HepG2 (cell line): ENCODE data around the gene CARS2. TPM values are rescaled to one million over a fixed set of nuclear protein-coding genes. Genes with fewer than 3 reads are reported as not detected.

Source experiments
- BORCS8-MEF2B ChIP-seq: sonication (generic); formaldehyde crosslinking; IDR thresholded peaks from 2 replicates; pipeline ENCODE4 v1.8.0; 2022; ENCODE audit warnings: mild to moderate bottlenecking, missing genetic modification reagents
- FOXA1 ChIP-seq, 2 experiments: fragments of 450-650 bp in 1 of 2; sonication (generic) in 1 of 2; formaldehyde crosslinking in 1 of 2; IDR thresholded peaks; 2 replicates each; pipeline versions ENCODE4 v1.4.0 to v1.6.1; 2016 to 2020; ENCODE audit warnings: missing genetic modification reagents in 1 of 2
- FOXC1 ChIP-seq: sonication (generic); formaldehyde crosslinking; IDR thresholded peaks from 2 replicates; pipeline ENCODE4 v1.8.0; 2022; ENCODE audit warnings: mild to moderate bottlenecking, missing genetic modification reagents, borderline replicate concordance
- MXD4 ChIP-seq: IDR thresholded peaks from 2 replicates; pipeline ENCODE4 v1.6.1; 2016; ENCODE audit warnings: mild to moderate bottlenecking, missing biosample characterization, missing genetic modification reagents
- PCBP2 ChIP-seq: fragments of 200-400 bp; formaldehyde crosslinking; optimal IDR thresholded peaks from 2 replicates; pipeline ENCODE3; 2018; ENCODE audit warnings: low read length, low read depth; ENCODE audit not compliant: poor library complexity, severe bottlenecking
- polyA plus RNA-seq, 8 experiments: library from polyadenylated mRNA; depleted of rRNA in 3 of 8; stranded (reverse) in 7 of 8; unstranded in 1 of 8; fragments of >200 nt; fragmentation: Illumina TruSeq in 4 of 8; extraction: Trizol in 4 of 8; gene quantifications; 2 replicates each; pipeline versions ENCODE4 v1.2.1 to v1.2.3, GENCODE V29; 2011 to 2016; ENCODE audit warnings: low read depth in 4 of 8, missing spikeins in 1 of 8, mixed read lengths in 1 of 8; ENCODE audit not compliant: insufficient read depth in 1 of 8
- total RNA-seq, 5 experiments: library from RNA; depleted of rRNA; stranded (reverse); fragments of >200 nt; fragmentation: Illumina TruSeq; extraction: Trizol; gene quantifications; 2 replicates each; pipeline ENCODE4 v1.2.3, GENCODE V29; 2016; ENCODE audit warnings: low read depth in 1 of 5
- TF ChIP-seq, protein P1 (sequence below): sonication (generic); formaldehyde crosslinking; IDR thresholded peaks from 2 replicates; pipeline ENCODE4 v1.4.0; 2020; ENCODE audit warnings: missing genetic modification reagents
- TF ChIP-seq, protein P2 (sequence below): sonication (generic); formaldehyde crosslinking; conservative IDR thresholded peaks from 2 replicates; pipeline ENCODE4 v1.4.0; 2020; ENCODE audit warnings: mild to moderate bottlenecking, missing genetic modification reagents, moderate library complexity
- TF ChIP-seq, protein P3 (sequence below): sonication (generic); formaldehyde crosslinking; IDR thresholded peaks from 2 replicates; pipeline ENCODE4 v1.8.0; 2022; ENCODE audit warnings: mild to moderate bottlenecking, missing genetic modification reagents, moderate library complexity
- TF ChIP-seq, protein P4 (sequence below): sonication (generic); formaldehyde crosslinking; IDR thresholded peaks from 2 replicates; pipeline ENCODE4 v1.4.0; 2020; ENCODE audit warnings: mild to moderate bottlenecking, missing genetic modification reagents

Gene CARS2
- total and polyA plus RNA-seq, 2 of the 13 experiments (the other 11 are each of a cell fraction or from before 2014, with no cell fraction given): 41.1 to 59.3 TPM

DNA sequence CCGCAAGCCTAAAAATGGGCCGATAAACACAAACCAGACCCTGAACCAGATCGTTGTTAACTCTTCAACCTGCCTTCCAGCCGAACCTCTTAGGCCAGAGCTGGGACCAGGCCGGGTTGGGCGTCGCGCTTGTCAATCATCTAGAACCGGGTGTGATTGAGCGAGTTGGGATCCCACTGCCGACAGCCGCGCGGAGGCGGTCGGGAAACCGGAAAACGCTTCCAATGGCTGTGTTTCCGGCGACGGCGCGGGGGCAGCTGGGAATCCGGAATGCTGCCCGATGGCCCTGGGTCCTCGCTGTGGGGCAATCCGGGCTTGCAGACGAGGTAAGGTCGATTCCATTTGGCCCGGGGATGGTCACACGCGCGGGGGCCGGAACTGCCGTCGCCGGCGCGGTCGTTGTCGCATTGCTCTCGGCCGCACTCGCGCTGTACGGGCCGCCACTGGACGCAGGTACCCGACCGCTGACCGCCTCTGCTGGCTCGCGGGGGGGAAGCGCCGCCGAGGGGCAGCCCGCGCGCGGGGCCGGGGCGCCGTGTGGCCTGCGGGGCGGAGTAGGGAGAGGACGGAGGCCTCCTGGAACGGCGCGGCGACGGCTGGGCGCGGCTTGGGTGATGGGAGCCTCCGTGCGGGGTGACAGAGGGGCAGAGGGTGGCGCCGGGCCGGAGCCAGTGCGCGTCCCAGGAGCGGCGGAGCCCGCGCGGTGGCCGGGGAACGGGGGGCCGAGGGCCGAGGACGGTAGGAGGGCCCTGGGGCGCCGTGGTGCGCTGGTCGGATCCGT is 90.4 kb downstream of the CARS2 start, which contains the start of gene NAXD (continued):
- peak; percentile 84 for TF ChIP-seq FOXC1 (CRISPR knock-in tag)
- no peak; the same call in 1 of the 2 replicates for TF ChIP-seq MXD4
- TF ChIP-seq, protein P1, sequence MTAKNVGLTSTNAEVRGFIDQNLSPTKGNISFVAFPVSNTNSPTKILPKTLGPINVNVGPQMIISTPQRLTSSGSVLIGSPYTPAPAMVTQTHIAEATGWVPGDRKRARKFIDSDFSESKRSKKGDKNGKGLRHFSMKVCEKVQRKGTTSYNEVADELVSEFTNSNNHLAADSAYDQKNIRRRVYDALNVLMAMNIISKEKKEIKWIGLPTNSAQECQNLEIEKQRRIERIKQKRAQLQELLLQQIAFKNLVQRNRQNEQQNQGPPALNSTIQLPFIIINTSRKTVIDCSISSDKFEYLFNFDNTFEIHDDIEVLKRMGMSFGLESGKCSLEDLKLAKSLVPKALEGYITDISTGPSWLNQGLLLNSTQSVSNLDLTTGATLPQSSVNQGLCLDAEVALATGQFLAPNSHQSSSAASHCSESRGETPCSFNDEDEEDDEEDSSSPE (CRISPR knock-in tag): peak; percentile 68
- TF ChIP-seq BORCS8-MEF2B (CRISPR knock-in tag): peak; percentile 24; the same call in 1 of the 2 replicates
- TF ChIP-seq, protein P2, sequence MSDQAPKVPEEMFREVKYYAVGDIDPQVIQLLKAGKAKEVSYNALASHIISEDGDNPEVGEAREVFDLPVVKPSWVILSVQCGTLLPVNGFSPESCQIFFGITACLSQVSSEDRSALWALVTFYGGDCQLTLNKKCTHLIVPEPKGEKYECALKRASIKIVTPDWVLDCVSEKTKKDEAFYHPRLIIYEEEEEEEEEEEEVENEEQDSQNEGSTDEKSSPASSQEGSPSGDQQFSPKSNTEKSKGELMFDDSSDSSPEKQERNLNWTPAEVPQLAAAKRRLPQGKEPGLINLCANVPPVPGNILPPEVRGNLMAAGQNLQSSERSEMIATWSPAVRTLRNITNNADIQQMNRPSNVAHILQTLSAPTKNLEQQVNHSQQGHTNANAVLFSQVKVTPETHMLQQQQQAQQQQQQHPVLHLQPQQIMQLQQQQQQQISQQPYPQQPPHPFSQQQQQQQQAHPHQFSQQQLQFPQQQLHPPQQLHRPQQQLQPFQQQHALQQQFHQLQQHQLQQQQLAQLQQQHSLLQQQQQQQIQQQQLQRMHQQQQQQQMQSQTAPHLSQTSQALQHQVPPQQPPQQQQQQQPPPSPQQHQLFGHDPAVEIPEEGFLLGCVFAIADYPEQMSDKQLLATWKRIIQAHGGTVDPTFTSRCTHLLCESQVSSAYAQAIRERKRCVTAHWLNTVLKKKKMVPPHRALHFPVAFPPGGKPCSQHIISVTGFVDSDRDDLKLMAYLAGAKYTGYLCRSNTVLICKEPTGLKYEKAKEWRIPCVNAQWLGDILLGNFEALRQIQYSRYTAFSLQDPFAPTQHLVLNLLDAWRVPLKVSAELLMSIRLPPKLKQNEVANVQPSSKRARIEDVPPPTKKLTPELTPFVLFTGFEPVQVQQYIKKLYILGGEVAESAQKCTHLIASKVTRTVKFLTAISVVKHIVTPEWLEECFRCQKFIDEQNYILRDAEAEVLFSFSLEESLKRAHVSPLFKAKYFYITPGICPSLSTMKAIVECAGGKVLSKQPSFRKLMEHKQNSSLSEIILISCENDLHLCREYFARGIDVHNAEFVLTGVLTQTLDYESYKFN (CRISPR knock-in tag): no peak
- TF ChIP-seq, protein P3, sequence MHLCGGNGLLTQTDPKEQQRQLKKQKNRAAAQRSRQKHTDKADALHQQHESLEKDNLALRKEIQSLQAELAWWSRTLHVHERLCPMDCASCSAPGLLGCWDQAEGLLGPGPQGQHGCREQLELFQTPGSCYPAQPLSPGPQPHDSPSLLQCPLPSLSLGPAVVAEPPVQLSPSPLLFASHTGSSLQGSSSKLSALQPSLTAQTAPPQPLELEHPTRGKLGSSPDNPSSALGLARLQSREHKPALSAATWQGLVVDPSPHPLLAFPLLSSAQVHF (CRISPR knock-in tag): no peak
- TF ChIP-seq FOXA1 (IDR thresholded peaks at IDR 0.05): no peak
- TF ChIP-seq FOXA1 (CRISPR knock-in tag; IDR thresholded peaks at IDR 0.05): peak; percentile 7; the same call in 1 of the 2 replicates
- TF ChIP-seq, protein P4, sequence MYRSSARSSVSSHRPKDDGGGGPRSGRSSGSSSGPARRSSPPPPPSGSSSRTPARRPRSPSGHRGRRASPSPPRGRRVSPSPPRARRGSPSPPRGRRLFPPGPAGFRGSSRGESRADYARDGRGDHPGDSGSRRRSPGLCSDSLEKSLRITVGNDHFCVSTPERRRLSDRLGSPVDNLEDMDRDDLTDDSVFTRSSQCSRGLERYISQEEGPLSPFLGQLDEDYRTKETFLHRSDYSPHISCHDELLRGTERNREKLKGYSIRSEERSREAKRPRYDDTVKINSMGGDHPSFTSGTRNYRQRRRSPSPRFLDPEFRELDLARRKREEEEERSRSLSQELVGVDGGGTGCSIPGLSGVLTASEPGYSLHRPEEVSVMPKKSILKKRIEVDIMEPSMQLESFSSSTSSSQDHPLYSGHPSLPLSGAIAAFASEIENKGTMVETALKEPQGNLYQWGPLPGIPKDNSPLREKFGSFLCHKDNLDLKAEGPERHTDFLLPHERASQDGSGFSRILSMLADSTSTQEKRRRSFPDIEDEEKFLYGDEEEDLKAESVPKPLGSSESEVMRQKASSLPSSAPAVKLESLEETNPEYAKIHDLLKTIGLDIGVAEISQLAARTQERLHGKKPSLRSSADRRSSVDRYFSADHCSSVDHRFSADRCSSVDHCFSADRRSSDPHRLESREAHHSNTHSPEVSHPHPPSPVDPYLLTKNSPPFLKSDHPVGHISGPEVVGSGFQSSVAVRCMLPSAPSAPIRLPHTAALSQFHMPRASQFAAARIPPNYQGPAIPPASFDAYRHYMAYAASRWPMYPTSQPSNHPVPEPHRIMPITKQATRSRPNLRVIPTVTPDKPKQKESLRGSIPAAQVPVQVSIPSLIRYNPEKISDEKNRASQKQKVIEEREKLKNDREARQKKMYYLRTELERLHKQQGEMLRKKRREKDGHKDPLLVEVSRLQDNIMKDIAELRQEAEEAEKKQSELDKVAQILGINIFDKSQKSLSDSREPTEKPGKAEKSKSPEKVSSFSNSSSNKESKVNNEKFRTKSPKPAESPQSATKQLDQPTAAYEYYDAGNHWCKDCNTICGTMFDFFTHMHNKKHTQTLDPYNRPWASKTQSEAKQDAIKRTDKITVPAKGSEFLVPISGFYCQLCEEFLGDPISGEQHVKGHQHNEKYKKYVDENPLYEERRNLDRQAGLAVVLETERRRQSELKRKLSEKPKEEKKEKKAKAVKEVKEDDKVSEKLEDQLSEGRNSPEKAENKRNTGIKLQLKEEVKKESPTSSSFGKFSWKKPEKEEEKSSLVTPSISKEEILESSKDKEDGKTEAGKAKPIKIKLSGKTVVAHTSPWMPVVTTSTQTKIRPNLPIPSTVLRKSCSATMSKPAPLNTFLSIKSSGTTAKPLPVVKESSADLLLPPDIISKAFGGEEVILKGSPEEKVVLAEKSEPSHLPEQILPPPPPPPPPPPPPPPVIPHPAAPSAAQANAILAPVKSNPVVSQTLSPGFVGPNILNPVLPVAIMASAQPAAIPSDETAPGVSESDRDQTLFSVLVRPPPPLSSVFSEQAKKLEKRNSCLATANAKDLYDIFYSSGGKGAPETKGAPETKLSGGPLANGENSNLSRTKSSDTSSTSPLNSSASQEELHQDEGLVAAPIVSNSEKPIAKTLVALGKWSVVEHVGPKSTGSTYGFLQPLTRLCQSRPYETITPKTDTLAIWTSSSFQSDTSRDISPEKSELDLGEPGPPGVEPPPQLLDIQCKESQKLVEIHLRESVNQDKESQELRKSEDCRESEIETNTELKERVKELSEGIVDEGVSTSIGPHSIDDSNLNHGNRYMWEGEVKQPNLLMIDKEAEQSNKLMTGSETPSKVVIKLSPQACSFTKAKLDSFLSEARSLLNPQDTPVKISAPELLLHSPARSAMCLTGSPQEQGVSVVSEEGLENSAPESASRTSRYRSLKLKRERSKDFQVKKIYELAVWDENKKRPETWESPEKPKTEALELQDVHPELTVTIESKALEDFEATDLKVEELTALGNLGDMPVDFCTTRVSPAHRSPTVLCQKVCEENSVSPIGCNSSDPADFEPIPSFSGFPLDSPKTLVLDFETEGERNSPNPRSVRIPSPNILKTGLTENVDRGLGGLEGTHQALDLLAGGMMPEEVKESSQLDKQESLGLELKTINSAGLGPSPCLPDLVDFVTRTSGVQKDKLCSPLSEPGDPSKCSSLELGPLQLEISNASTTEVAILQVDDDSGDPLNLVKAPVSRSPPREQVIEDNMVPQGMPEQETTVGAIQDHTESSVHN (CRISPR knock-in tag): no peak
- TF ChIP-seq PCBP2: no peak
